Measurements from ENCODE around the gene SYT14.
"Not testable (repeated sequence)": the region's sequence is repeated elsewhere in the genome, so short reads cannot be mapped to it uniquely, and the experiment has no call there.

DNA sequence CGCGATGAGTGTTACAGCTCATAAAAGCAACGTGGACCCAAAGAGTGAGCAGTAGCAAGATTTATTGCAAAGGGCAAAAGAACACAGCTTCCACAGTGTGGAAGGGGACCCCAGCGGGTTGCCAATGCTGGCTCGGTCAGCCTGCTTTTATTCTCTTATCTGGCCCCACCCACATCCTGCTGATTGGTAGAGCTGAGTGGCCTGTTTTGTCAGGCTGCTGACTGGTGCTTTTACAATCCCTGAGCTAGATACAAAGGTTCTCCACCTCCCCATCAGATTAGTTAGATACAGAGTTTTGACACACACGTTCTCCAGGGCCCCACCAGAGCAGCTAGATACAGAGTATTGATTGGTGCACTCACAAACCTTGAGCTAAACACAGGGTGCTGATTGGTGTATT, 39.7 kb upstream of the SYT14 start:
- TF ChIP-seq, protein P1, sequence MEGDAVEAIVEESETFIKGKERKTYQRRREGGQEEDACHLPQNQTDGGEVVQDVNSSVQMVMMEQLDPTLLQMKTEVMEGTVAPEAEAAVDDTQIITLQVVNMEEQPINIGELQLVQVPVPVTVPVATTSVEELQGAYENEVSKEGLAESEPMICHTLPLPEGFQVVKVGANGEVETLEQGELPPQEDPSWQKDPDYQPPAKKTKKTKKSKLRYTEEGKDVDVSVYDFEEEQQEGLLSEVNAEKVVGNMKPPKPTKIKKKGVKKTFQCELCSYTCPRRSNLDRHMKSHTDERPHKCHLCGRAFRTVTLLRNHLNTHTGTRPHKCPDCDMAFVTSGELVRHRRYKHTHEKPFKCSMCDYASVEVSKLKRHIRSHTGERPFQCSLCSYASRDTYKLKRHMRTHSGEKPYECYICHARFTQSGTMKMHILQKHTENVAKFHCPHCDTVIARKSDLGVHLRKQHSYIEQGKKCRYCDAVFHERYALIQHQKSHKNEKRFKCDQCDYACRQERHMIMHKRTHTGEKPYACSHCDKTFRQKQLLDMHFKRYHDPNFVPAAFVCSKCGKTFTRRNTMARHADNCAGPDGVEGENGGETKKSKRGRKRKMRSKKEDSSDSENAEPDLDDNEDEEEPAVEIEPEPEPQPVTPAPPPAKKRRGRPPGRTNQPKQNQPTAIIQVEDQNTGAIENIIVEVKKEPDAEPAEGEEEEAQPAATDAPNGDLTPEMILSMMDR (IDR thresholded peaks at IDR 0.05; ENCODE audit: poor library complexity, severe bottlenecking): not testable (repeated sequence)
- TF ChIP-seq EZH2 (IDR thresholded peaks at IDR 0.05; ENCODE audit: borderline replicate concordance, insufficient read depth, low read length, poor library complexity, severe bottlenecking); POLR2AphosphoS5 (IDR thresholded peaks at IDR 0.05); EP300 (conservative IDR thresholded peaks at IDR 0.05; ENCODE audit: poor library complexity, severe bottlenecking); TAF1 (IDR thresholded peaks at IDR 0.05; ENCODE audit: low read depth); RAD21 (conservative IDR thresholded peaks at IDR 0.05): not testable (repeated sequence)

Measured in neural cell (in vitro differentiated cells).